Panc1 (cell line): ENCODE measurements around the gene ATXN1. TPM values are rescaled to one million over a fixed set of nuclear protein-coding genes. Genes with fewer than 3 reads are reported as not detected.

Source experiments
- ATAC-seq: fragments of 200-7000 bp; cut with Tn5 transposase; 2 replicates; pipeline ENCODE4 v1.9.1; 2020; ENCODE audit warnings: mild to moderate bottlenecking, moderate library complexity
- BruUV-seq: library from RNA; stranded (reverse); fragments of 400-500 nt; replicated peaks from 2 replicates; lab custom pipeline; 2021; lab: Mats Ljungman, UMichigan
- CTCF ChIA-PET: fragments of 300-600 bp; sonication (Branson Sonifier 250); formaldehyde crosslinking; loops from one replicate; lab custom pipeline; 2022; ENCODE audit warnings: antibody characterized with exemption; lab: Charles Lee
- POLR2A ChIA-PET: fragments of 300-600 bp; sonication (Branson Sonifier 250); formaldehyde crosslinking; loops from one replicate; lab custom pipeline; 2022; ENCODE audit warnings: antibody characterized with exemption; lab: Charles Lee
- DNase-seq: peaks from one replicate; pipeline ENCODE4 v3.0.0-alpha.2; 2010; ENCODE audit warnings: low read depth, low spot score
- H3K27ac ChIP-seq: 2 replicates; pipeline ENCODE4 v1.5.1; 2011; ENCODE audit warnings: mild to moderate bottlenecking, low read length, inconsistent platforms
- H3K27me3 ChIP-seq: fragments of 200-500 bp; sonication (Bioruptor generic); 2 replicates; pipeline ENCODE4 v1.6.0; 2014; ENCODE audit warnings: low read length, inconsistent platforms; ENCODE audit not compliant: control insufficient read depth, insufficient read depth
- H3K36me3 ChIP-seq: fragments of 200-500 bp; sonication (Bioruptor generic); 2 replicates; pipeline ENCODE4 v1.5.1; 2014; ENCODE audit warnings: inconsistent platforms, mild to moderate bottlenecking, low read length, moderate library complexity; ENCODE audit not compliant: control insufficient read depth, insufficient read depth
- H3K4me1 ChIP-seq: 2 replicates; pipeline ENCODE4 v1.5.1; 2011; ENCODE audit warnings: inconsistent platforms, mild to moderate bottlenecking, low read length, moderate library complexity; ENCODE audit not compliant: control insufficient read depth, insufficient read depth
- H3K4me3 ChIP-seq, 2 experiments: 2 replicates each; pipeline ENCODE4 v1.5.1; 2011 to 2012; ENCODE audit warnings: low read depth in 2 of 2, low read length in 2 of 2, mild to moderate bottlenecking in 2 of 2, inconsistent platforms in 1 of 2, moderate library complexity in 1 of 2
- H3K9me3 ChIP-seq: fragments of 200-500 bp; sonication (Bioruptor generic); 2 replicates; pipeline ENCODE4 v1.5.1; 2014; ENCODE audit warnings: low read depth, mild to moderate bottlenecking, inconsistent platforms, low read length, moderate library complexity; ENCODE audit not compliant: control insufficient read depth, insufficient read depth
- POLR2AphosphoS5 ChIP-seq: IDR thresholded peaks from 2 replicates; pipeline ENCODE4 v1.6.1; 2012; ENCODE audit warnings: mild to moderate bottlenecking, low read depth, low read length, moderate library complexity
- SIN3A ChIP-seq: IDR thresholded peaks from 2 replicates; pipeline ENCODE4 v1.6.1; 2012; ENCODE audit warnings: low read depth, mild to moderate bottlenecking, low read length, moderate library complexity, borderline replicate concordance; ENCODE audit not compliant: insufficient read depth
- TCF7L2 ChIP-seq: IDR thresholded peaks from 2 replicates; pipeline ENCODE4 v1.6.1; 2011; ENCODE audit warnings: mild to moderate bottlenecking, low read depth, low read length, inconsistent platforms
- in situ Hi-C: cut with HindIII; loops from 2 replicates; pipeline ENCODE4 v1.10.0; 2016; ENCODE audit warnings: low sequenced_read_pairs, low pct_unique_long_range_greater_than_20kb
- intact Hi-C: fragments of 100-400 bp; cut with micrococcal nuclease; formaldehyde crosslinking; loops from one replicate; pipeline ENCODE4 v1.10.0; 2022; ENCODE audit not compliant: unreplicated experiment
- total RNA-seq: library from RNA; stranded (reverse); gene quantifications from one replicate; pipeline ENCODE4 v1.2.1, GENCODE V29; 2021; ENCODE audit not compliant: unreplicated experiment
- TF ChIP-seq, protein P1 (sequence below), 2 experiments: IDR thresholded peaks; 2 replicates each; pipeline ENCODE4 v1.6.1; 2011 to 2012; ENCODE audit warnings: low read depth in 2 of 2, control low read depth in 1 of 2, low read length in 1 of 2, mild to moderate bottlenecking in 1 of 2, moderate library complexity in 1 of 2; ENCODE audit not compliant: insufficient read depth in 1 of 2
- TF ChIP-seq, protein P2 (sequence below): fragments of 450-650 bp; IDR thresholded peaks from 2 replicates; pipeline ENCODE4 v1.5.1; 2017; ENCODE audit warnings: mild to moderate bottlenecking

ATXN1 gene
- total RNA-seq, 1 experiment from 2014 or later: 67.1 TPM

DNA sequence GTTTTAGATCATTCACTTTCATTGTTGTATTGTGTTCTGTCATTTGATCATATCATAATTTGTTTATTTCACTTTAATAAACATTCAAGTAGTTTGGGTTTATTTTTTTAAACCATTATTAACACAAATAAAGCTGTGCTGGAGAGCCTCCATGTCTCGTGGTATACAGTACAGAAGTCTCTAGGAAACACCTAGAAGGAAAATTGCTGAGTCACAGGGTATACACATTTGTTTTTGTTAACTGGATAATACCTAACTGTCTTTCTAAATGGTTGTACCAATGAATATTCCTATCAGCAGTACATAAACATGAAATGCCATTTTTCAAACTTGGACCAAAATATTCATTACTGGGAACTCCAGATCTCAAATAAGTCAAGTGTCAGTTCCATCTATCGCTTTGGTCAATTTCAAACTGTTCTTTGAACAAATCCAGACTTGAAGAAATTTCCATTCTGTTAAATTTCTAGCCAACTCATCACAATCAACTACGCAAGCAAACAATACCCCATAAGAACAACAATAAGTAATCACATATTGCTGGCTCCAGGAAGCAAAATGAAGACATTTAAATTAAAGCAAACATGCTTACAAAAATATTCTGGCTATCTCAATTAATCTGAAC is 138.1 kb downstream of the ATXN1 start:
- Histone ChIP-seq H3K27me3 (no peaks in the 10 kb centered on the region), H3K4me1 (peaks cover 26% of the 10 kb centered on the region), H3K27ac (peak overlapping the region; percentile 26; the same call in 1 of the 2 replicates), H3K4me3 (no peak overlapping the region), H3K36me3 (no peaks in the 10 kb centered on the region), H3K9me3 (no peaks in the 10 kb centered on the region)
- ATAC-seq: no peak
- POLR2A ChIA-PET: no interaction called here
- in situ Hi-C loops: no loop called here
- TF ChIP-seq SIN3A: no peak
- TF ChIP-seq POLR2AphosphoS5: no peak
- TF ChIP-seq, protein P1, sequence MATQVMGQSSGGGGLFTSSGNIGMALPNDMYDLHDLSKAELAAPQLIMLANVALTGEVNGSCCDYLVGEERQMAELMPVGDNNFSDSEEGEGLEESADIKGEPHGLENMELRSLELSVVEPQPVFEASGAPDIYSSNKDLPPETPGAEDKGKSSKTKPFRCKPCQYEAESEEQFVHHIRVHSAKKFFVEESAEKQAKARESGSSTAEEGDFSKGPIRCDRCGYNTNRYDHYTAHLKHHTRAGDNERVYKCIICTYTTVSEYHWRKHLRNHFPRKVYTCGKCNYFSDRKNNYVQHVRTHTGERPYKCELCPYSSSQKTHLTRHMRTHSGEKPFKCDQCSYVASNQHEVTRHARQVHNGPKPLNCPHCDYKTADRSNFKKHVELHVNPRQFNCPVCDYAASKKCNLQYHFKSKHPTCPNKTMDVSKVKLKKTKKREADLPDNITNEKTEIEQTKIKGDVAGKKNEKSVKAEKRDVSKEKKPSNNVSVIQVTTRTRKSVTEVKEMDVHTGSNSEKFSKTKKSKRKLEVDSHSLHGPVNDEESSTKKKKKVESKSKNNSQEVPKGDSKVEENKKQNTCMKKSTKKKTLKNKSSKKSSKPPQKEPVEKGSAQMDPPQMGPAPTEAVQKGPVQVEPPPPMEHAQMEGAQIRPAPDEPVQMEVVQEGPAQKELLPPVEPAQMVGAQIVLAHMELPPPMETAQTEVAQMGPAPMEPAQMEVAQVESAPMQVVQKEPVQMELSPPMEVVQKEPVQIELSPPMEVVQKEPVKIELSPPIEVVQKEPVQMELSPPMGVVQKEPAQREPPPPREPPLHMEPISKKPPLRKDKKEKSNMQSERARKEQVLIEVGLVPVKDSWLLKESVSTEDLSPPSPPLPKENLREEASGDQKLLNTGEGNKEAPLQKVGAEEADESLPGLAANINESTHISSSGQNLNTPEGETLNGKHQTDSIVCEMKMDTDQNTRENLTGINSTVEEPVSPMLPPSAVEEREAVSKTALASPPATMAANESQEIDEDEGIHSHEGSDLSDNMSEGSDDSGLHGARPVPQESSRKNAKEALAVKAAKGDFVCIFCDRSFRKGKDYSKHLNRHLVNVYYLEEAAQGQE (IDR thresholded peaks at IDR 0.05; ENCODE audit: insufficient read depth in 1 of 2, low read depth in 2 of 2, low read length in 1 of 2): no peak
- TF ChIP-seq, protein P2, sequence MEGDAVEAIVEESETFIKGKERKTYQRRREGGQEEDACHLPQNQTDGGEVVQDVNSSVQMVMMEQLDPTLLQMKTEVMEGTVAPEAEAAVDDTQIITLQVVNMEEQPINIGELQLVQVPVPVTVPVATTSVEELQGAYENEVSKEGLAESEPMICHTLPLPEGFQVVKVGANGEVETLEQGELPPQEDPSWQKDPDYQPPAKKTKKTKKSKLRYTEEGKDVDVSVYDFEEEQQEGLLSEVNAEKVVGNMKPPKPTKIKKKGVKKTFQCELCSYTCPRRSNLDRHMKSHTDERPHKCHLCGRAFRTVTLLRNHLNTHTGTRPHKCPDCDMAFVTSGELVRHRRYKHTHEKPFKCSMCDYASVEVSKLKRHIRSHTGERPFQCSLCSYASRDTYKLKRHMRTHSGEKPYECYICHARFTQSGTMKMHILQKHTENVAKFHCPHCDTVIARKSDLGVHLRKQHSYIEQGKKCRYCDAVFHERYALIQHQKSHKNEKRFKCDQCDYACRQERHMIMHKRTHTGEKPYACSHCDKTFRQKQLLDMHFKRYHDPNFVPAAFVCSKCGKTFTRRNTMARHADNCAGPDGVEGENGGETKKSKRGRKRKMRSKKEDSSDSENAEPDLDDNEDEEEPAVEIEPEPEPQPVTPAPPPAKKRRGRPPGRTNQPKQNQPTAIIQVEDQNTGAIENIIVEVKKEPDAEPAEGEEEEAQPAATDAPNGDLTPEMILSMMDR: no peak
- TF ChIP-seq TCF7L2: no peak
- CTCF ChIA-PET: no interaction called here
- intact Hi-C loops: no loop called here
- BruUV-seq: no TSS peak
- no peak for DNase-seq

DNA sequence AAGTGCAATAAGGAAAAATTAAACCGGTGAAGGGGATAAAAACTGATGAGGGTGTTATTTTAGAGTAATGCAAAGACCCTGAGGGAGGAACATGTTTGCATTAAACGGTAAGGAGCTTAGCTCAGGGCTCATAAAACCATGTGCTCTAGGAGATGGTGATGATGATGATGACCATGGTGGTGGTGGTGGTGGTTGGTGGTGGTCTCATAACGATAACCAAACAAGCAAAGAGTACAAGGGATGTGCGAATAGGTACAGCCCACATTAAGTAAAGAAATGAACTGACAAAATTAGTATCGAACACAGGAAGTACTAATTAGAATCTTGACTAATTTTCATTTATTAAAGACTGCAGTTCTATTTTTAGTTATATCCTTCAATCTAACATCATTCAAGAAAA is 139.1 kb downstream of the ATXN1 start:
- TF ChIP-seq, protein P2: no peak
- TF ChIP-seq SIN3A: no peak
- Histone ChIP-seq H3K4me3 (no peak overlapping the region), H3K27ac (no peak overlapping the region), H3K36me3 (no peaks in the 10 kb centered on the region), H3K9me3 (no peaks in the 10 kb centered on the region), H3K4me1 (peaks cover 26% of the 10 kb centered on the region), H3K27me3 (no peaks in the 10 kb centered on the region)
- intact Hi-C loops: no loop called here
- no TSS peak for BruUV-seq
- ATAC-seq (no peak), DNase-seq (no peak)
- ChIA-PET POLR2A (no interaction called here), CTCF (no interaction called here)
- in situ Hi-C loops: no loop called here
